Smooth muscle cell (in vitro differentiated cells): Measurements from ENCODE around the gene MYO5B. TPM values are rescaled to one million over a fixed set of nuclear protein-coding genes. Genes with fewer than 3 reads are reported as not detected.

Experiments used
- DNase-seq: peaks from one replicate; lab custom pipeline; 2025; ENCODE audit not compliant: unreplicated experiment; lab: John Stamatoyannopoulos, UW
- H2AFZ ChIP-seq: fragments of 200-600 bp; sonication (generic); 2 replicates; pipeline ENCODE4 v1.6.0; 2016; ENCODE audit warnings: antibody characterized with exemption, low read depth, mild to moderate bottlenecking
- H3F3A ChIP-seq: fragments of 200-600 bp; sonication (generic); 2 replicates; pipeline ENCODE4 v1.6.0; 2017; ENCODE audit warnings: antibody characterized with exemption, low read depth
- H3K27ac ChIP-seq: fragments of 200-600 bp; sonication (generic); 2 replicates; pipeline ENCODE4 v1.5.1; 2016; ENCODE audit warnings: low read depth, mild to moderate bottlenecking
- H3K27me3 ChIP-seq: fragments of 200-600 bp; sonication (generic); 2 replicates; pipeline ENCODE4 v1.6.1; 2016; ENCODE audit warnings: low read depth, mild to moderate bottlenecking
- H3K36me3 ChIP-seq: fragments of 200-600 bp; sonication (generic); 2 replicates; pipeline ENCODE4 v1.5.1; 2016; ENCODE audit warnings: low read depth
- H3K4me1 ChIP-seq: fragments of 200-600 bp; sonication (generic); 2 replicates; pipeline ENCODE4 v1.5.1; 2016; ENCODE audit warnings: low read depth
- H3K4me2 ChIP-seq: fragments of 200-600 bp; sonication (generic); 2 replicates; pipeline ENCODE4 v1.6.0; 2016; ENCODE audit warnings: mild to moderate bottlenecking
- H3K4me3 ChIP-seq: fragments of 200-600 bp; sonication (generic); 2 replicates; pipeline ENCODE4 v1.5.1; 2016; ENCODE audit warnings: mild to moderate bottlenecking
- H3K79me2 ChIP-seq: fragments of 200-600 bp; sonication (generic); 2 replicates; pipeline ENCODE4 v1.6.0; 2016; ENCODE audit warnings: low read depth, mild to moderate bottlenecking
- H3K9ac ChIP-seq: fragments of 200-600 bp; sonication (generic); 2 replicates; pipeline ENCODE4 v1.6.0; 2016; ENCODE audit warnings: low read depth
- H3K9me3 ChIP-seq: fragments of 200-600 bp; sonication (generic); replicated peaks from 2 replicates; pipeline ENCODE4 v1.5.1; 2016; ENCODE audit warnings: low read depth
- H4K20me1 ChIP-seq: fragments of 200-600 bp; sonication (generic); 2 replicates; pipeline ENCODE4 v1.6.0; 2016; ENCODE audit warnings: low read depth
- CTCF ChIP-seq: fragments of 200-600 bp; sonication (generic); IDR thresholded peaks from 2 replicates; pipeline ENCODE4 v1.5.1; 2017; ENCODE audit warnings: borderline replicate concordance, mild to moderate bottlenecking, antibody characterized with exemption; ENCODE audit not compliant: insufficient read depth, poor library complexity, severe bottlenecking
- WGBS: methylation state at CpG from one replicate; pipeline ENCODE4 v1.1.7; 2016; ENCODE audit warnings: low lambda C conversion rate; 5-methylcytosine and 5-hydroxymethylcytosine counted together
- polyA plus RNA-seq: library from polyadenylated mRNA; unstranded; fragments of >200 nt; fragmentation: Nextera tagmentation; extraction: Ambion mirVana; gene quantifications from 2 replicates; pipeline ENCODE4 v1.2.1, GENCODE V29; 2016
- total RNA-seq: library from RNA; depleted of rRNA; stranded (reverse); fragments of >200 nt; gene quantifications from 2 replicates; pipeline ENCODE4 v1.2.3, GENCODE V29; 2014

MYO5B gene
- total and polyA plus RNA-seq, 2 experiments from 2014 or later: 1.7 to 25.3 TPM

DNA sequence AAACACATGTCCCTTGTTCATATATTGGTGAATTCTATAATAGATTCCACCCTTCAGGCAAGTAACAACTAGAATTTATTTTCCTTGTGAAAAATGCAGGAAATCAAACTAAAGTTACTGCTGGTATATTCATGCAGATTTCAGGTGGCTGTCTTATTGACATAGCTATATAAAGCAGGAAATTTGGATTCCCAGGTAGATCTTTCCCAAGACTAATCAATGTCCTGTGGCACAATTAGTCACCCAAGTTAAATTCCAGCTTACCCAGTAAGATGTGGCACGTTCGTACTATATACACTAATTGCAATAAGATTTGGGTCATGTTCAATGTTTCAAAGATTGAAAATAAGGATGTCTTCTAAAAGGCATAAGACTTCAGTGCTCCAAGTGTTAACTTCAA lies 42.0 kb downstream of the MYO5B start:
- 86% methylated on average over 2 of the region's 2 CpGs for WGBS
- no peak overlapping the region for H3K4me2 ChIP-seq
- H2AFZ ChIP-seq: no peak overlapping the region
- no peaks in the 10 kb centered on the region for H3K27me3 ChIP-seq
- no peaks in the 10 kb centered on the region for H3F3A ChIP-seq
- DNase-seq: no peak
- H3K4me1 ChIP-seq: no peaks in the 10 kb centered on the region
- TF ChIP-seq CTCF: no peak
- H3K79me2 ChIP-seq: no peaks in the 10 kb centered on the region
- H3K9me3 ChIP-seq: no peaks in the 10 kb centered on the region
- H3K4me3 ChIP-seq: no peak overlapping the region
- no peak overlapping the region for H3K27ac ChIP-seq
- H3K9ac ChIP-seq: no peak overlapping the region
- H3K36me3 ChIP-seq: no peaks in the 10 kb centered on the region
- no peaks in the 10 kb centered on the region for H4K20me1 ChIP-seq

GRCh38 chr18:50151926-50152325 lies 43.0 kb downstream of the MYO5B start:
- no peaks in the 10 kb centered on the region for H3K27me3 ChIP-seq
- H3K79me2 ChIP-seq: no peaks in the 10 kb centered on the region
- no peak overlapping the region for H3K9ac ChIP-seq
- no peaks in the 10 kb centered on the region for H3K36me3 ChIP-seq
- no peak overlapping the region for H3K4me2 ChIP-seq
- no peak overlapping the region for H3K4me3 ChIP-seq
- no peak for DNase-seq
- no peaks in the 10 kb centered on the region for H4K20me1 ChIP-seq
- no peaks in the 10 kb centered on the region for H3F3A ChIP-seq
- H2AFZ ChIP-seq: no peak overlapping the region
- no peak for TF ChIP-seq CTCF
- WGBS: 65% methylated on average over 8 of the region's 8 CpGs
- no peaks in the 10 kb centered on the region for H3K4me1 ChIP-seq
- H3K9me3 ChIP-seq: no peaks in the 10 kb centered on the region
- H3K27ac ChIP-seq: no peak overlapping the region

DNA sequence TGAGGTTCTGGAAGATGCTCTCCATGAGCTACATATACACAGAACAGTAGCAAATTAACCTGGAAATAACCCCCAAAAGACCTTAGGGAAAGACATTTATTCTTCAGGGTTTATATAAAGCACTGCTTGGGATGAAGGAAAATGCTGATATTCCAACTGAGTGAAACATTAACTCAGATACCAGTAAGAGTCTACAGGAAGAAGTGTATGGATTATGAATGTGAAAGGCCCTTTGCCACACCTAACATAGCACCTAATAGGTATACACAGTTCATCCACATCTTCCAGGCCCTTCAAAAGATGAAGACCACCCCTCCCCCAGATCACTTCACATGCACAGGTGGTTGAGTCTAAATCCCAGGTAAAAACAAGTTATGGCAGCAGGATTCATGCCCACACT lies 50.4 kb downstream of the MYO5B start:
- Histone ChIP-seq H3K9me3 (no peaks in the 10 kb centered on the region), H3K36me3 (no peaks in the 10 kb centered on the region), H3K4me1 (no peaks in the 10 kb centered on the region), H2AFZ (no peak overlapping the region), H3K27ac (no peak overlapping the region), H3K4me3 (no peak overlapping the region), H4K20me1 (peaks cover 3% of the 10 kb centered on the region), H3K4me2 (no peak overlapping the region), H3F3A (no peaks in the 10 kb centered on the region), H3K9ac (no peak overlapping the region), H3K79me2 (no peaks in the 10 kb centered on the region), H3K27me3 (peaks cover 8% of the 10 kb centered on the region)
- DNase-seq: no peak
- TF ChIP-seq CTCF: no peak

- Histone ChIP-seq H3K4me2 (no peak overlapping the region), H3K4me3 (no peak overlapping the region), H4K20me1 (peaks cover 3% of the 10 kb centered on the region), H3F3A (no peaks in the 10 kb centered on the region), H3K9ac (no peak overlapping the region), H3K36me3 (no peaks in the 10 kb centered on the region), H3K79me2 (no peaks in the 10 kb centered on the region), H3K27me3 (peaks cover 8% of the 10 kb centered on the region), H3K4me1 (no peaks in the 10 kb centered on the region), H2AFZ (no peak overlapping the region), H3K9me3 (no peaks in the 10 kb centered on the region), H3K27ac (no peak overlapping the region)
- 80% methylated on average over 2 of the region's 2 CpGs for WGBS
- no peak for TF ChIP-seq CTCF
- no peak for DNase-seq
Observed at GRCh38 chr18:50143886-50144285, 51.1 kb downstream of the MYO5B start.
